Measurements from ENCODE around the gene FBXO7.
A peak's percentile ranks its signal among the peaks of the same experiment; 100 is the strongest.

FBXO7 gene

GRCh38 chr22:32531931-32532819 is 57.6 kb downstream of the FBXO7 start:
- H3K36me3 Mint-ChIP-seq (ENCODE audit: low read depth) = no peaks in the 10 kb centered on the region
- no peaks in the 10 kb centered on the region for H3K4me1 Mint-ChIP-seq
- ATAC-seq = no peak
- DNase-seq = no peak
- no peak overlapping the region for H3K27ac Mint-ChIP-seq
- no peak overlapping the region for H3K4me3 Mint-ChIP-seq
- H3K27me3 Mint-ChIP-seq = peaks cover 5% of the 10 kb centered on the region
- no peaks in the 10 kb centered on the region for H3K9me3 Mint-ChIP-seq

GRCh38 chr22:32532820-32533128 is 58.2 kb downstream of the FBXO7 start:
- H3K4me1 Mint-ChIP-seq = no peaks in the 10 kb centered on the region
- no peak overlapping the region for H3K27ac Mint-ChIP-seq
- no peaks in the 10 kb centered on the region for H3K9me3 Mint-ChIP-seq
- ATAC-seq (no peak), DNase-seq (no peak)
- H3K36me3 Mint-ChIP-seq (ENCODE audit: low read depth) = no peaks in the 10 kb centered on the region
- peaks cover 5% of the 10 kb centered on the region for H3K27me3 Mint-ChIP-seq
- no peak overlapping the region for H3K4me3 Mint-ChIP-seq

GRCh38 chr22:32533265-32534111 is 58.9 kb downstream of the FBXO7 start:
- Mint-ChIP-seq H3K4me3 (no peak overlapping the region), H3K36me3 (ENCODE audit: low read depth) (no peaks in the 10 kb centered on the region), H3K4me1 (no peaks in the 10 kb centered on the region), H3K9me3 (no peaks in the 10 kb centered on the region), H3K27ac (no peak overlapping the region), H3K27me3 (peaks cover 5% of the 10 kb centered on the region)
- no peak for DNase-seq
- no peak for ATAC-seq

DNA sequence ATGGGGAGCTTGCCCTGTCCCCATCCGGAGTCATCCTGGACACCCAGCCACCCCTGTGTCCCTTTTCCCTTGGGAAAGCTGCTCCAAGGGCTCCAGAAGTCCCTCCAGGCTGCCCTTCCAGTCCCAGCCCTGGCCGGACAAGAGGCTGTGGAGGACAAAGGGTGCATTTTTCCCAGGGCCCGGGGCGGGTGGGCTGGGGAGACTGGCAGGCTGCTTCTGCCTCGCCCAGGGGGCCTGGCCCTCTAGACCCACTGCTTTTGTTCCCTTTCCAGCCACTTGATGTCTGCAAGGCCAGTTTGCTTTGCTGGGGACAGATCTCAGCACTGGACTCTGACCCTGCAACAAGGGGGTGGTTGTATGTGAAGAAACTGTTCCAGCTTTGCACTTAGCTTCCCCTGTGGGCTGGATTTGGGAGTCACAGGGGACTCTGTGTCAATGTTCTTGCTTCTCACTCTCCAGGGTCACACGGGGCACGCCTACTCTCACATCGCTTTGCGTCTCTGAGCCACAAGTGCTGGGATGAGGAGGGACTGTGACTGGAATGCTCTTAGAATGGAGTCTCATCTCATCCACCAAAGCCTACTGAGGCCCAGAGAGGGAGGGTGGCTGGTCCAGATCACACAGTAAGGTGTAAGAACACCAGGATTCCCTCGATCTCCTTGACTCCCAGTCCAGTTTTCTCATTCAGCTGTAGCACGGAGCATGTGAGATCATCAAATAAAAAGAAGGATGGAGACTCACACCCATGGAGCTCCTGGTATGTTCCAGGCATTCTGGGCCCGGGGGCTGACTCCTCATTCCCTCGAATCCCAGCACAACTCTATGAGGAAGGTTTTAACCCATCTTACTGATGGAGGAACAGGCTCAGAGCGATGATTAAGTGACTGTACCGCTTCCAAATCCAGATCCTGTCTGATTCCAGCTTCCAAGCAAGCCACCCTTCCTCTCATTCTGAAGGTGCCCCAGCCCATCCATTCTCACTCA is 59.9 kb downstream of the FBXO7 start:
- no peak overlapping the region for H3K27ac Mint-ChIP-seq
- no peaks in the 10 kb centered on the region for H3K9me3 Mint-ChIP-seq
- DNase-seq = no peak
- no peaks in the 10 kb centered on the region for H3K36me3 Mint-ChIP-seq (ENCODE audit: low read depth)
- peaks cover 5% of the 10 kb centered on the region for H3K27me3 Mint-ChIP-seq
- ATAC-seq = no peak
- H3K4me1 Mint-ChIP-seq = no peaks in the 10 kb centered on the region
- H3K4me3 Mint-ChIP-seq = no peak overlapping the region

DNA sequence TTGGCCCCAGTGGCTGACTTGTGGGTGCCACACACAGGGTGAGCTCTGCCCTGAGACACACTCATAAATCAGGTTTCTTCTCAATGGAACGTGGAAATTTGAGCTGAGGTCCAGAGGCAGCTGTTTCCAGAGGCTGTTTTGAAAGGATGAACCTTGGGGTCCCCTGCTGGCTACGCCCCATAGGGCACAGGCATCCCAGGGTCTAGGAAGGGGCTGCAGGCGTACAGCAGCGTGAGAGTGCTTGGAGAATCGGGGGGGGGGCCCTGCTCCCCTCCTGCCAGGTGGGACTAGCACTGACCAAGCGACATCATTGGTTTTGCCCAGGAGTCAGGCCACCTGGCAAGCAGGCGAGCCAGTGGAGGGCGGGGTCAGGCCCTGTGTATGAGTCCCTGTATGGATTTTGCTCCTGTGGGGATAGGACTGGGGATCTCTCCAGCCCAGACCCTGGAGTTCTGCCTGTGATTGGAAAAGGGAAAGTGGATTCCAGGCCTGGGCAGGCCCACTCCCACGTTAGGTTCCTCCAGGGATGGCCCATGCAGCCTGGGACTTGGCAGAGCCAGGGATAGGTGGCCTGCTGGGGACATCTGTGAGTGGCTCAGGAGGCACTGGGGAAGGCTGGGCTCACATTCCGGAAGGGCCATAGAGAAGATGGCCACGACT is 61.0 kb downstream of the FBXO7 start:
- Mint-ChIP-seq H3K27ac (no peak overlapping the region), H3K4me1 (no peaks in the 10 kb centered on the region)

GRCh38 chr22:32536352-32536751 is 61.7 kb downstream of the FBXO7 start:
- H3K27ac Mint-ChIP-seq = no peak overlapping the region
- no peaks in the 10 kb centered on the region for H3K9me3 Mint-ChIP-seq
- DNase-seq = no peak
- ATAC-seq = no peak
- H3K27me3 Mint-ChIP-seq = peaks cover 1% of the 10 kb centered on the region
- H3K4me3 Mint-ChIP-seq = no peak overlapping the region
- no peaks in the 10 kb centered on the region for H3K36me3 Mint-ChIP-seq (ENCODE audit: low read depth)
- H3K4me1 Mint-ChIP-seq = no peaks in the 10 kb centered on the region

More for the DNA sequence above, 61.0 kb downstream of the FBXO7 start:
- Mint-ChIP-seq H3K4me3 (no peak overlapping the region), H3K36me3 (ENCODE audit: low read depth) (no peaks in the 10 kb centered on the region), H3K27me3 (peaks cover 1% of the 10 kb centered on the region), H3K9me3 (no peaks in the 10 kb centered on the region)
- DNase-seq = no peak
- ATAC-seq = no peak

DNA sequence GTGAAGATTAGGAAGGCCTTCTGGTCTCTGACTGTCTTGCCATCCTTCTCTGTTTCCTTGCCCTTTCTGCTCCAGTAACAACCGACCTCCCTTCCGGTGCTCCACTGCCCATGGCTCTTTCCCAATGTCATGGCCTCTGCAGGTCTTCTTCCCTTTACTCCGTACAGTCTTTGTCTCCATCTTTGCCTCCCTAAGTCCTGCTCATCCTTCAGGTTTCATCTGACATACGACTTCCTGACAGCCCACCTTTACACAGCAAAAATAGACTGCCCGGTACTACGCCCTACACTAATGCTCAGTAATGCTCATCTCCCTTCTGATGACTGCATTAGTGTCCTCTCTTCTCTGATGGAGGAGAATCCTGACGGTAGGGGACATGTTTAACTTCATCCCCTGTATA is 63.9 kb downstream of the FBXO7 start:
- peaks cover 5% of the 10 kb centered on the region for H3K27me3 Mint-ChIP-seq
- H3K27ac Mint-ChIP-seq = no peak overlapping the region
- H3K4me1 Mint-ChIP-seq = no peaks in the 10 kb centered on the region
- no peak for ATAC-seq
- no peak for DNase-seq
- H3K36me3 Mint-ChIP-seq (ENCODE audit: low read depth) = no peaks in the 10 kb centered on the region
- H3K4me3 Mint-ChIP-seq = no peak overlapping the region
- no peaks in the 10 kb centered on the region for H3K9me3 Mint-ChIP-seq

- peaks cover 5% of the 10 kb centered on the region for H3K27me3 Mint-ChIP-seq
- H3K27ac Mint-ChIP-seq = no peak overlapping the region
- H3K4me1 Mint-ChIP-seq = no peaks in the 10 kb centered on the region
- H3K36me3 Mint-ChIP-seq (ENCODE audit: low read depth) = no peaks in the 10 kb centered on the region
- ATAC-seq (peak; percentile 13), DNase-seq (no peak)
- no peak overlapping the region for H3K4me3 Mint-ChIP-seq
- no peaks in the 10 kb centered on the region for H3K9me3 Mint-ChIP-seq
Observed at GRCh38 chr22:32539631-32540421, 65.2 kb downstream of the FBXO7 start.

DNA sequence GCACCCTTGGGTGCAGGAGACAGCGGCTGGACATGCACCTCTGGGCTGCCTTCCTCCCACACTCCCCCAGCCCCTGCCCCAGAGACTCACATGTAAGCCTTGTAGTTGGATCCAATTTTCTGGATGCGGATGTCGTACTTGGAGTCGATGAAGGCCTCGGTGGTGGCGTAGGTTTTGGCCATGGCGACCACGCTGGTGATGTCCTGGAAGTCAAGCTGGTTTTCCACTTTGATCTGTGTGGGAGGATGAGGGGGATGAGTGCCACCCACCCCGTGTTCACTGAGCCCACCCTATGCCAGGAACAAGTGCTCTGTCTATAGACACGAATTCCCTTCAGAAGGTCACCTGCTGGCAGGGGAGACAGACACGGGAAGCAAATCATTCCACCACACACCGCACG is 66.9 kb downstream of the FBXO7 start:
- no peak overlapping the region for H3K4me3 Mint-ChIP-seq
- no peaks in the 10 kb centered on the region for H3K36me3 Mint-ChIP-seq (ENCODE audit: low read depth)
- no peaks in the 10 kb centered on the region for H3K9me3 Mint-ChIP-seq
- H3K27ac Mint-ChIP-seq = no peak overlapping the region
- ATAC-seq (no peak), DNase-seq (no peak)
- H3K27me3 Mint-ChIP-seq = peaks cover 5% of the 10 kb centered on the region
- no peaks in the 10 kb centered on the region for H3K4me1 Mint-ChIP-seq

- H3K9me3 Mint-ChIP-seq = no peaks in the 10 kb centered on the region
- H3K27me3 Mint-ChIP-seq = peaks cover 9% of the 10 kb centered on the region
- DNase-seq = no peak
- no peak for ATAC-seq
- no peaks in the 10 kb centered on the region for H3K36me3 Mint-ChIP-seq (ENCODE audit: low read depth)
- H3K4me1 Mint-ChIP-seq = no peaks in the 10 kb centered on the region
- H3K27ac Mint-ChIP-seq = no peak overlapping the region
- H3K4me3 Mint-ChIP-seq = no peak overlapping the region
Observed at GRCh38 chr22:32542066-32542676, 67.6 kb downstream of the FBXO7 start.

- no peaks in the 10 kb centered on the region for H3K9me3 Mint-ChIP-seq
- no peak for DNase-seq
- no peaks in the 10 kb centered on the region for H3K36me3 Mint-ChIP-seq (ENCODE audit: low read depth)
- H3K27ac Mint-ChIP-seq = no peak overlapping the region
- no peak overlapping the region for H3K4me3 Mint-ChIP-seq
- no peak for ATAC-seq
- no peaks in the 10 kb centered on the region for H3K4me1 Mint-ChIP-seq
- peaks cover 12% of the 10 kb centered on the region for H3K27me3 Mint-ChIP-seq
Observed at GRCh38 chr22:32542677-32543357, 68.2 kb downstream of the FBXO7 start.

DNA sequence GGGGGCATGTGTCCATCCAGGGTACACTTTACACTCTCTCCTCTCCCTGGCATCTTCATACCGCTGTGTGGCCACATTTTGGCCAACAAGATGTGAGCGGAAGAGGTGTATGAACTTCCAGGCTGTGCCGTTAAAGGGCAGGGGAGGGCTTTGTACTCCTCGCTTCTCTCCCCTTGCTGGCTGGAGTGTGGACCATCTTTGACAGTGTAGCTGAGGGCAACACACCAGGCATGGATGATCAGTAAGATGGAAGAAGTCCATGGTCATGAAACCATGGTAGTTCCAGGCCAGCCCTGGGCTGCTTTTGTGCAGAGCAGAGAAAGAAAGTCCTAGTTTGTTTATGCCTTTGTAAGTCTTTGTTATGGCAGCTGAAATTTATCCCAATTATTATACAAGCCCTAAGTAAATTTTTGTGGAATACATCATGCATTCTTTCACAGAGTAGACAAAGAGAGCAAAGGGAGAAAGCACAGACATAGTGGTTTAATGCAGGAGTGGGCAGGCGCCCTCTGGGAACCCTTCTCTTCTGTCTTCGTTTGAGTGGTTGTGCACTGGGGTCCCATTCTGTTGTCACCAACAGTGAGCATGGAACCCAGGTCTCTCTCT is 70.4 kb downstream of the FBXO7 start:
- Mint-ChIP-seq H3K27ac (no peak overlapping the region), H3K4me1 (no peaks in the 10 kb centered on the region), H3K36me3 (ENCODE audit: low read depth) (no peaks in the 10 kb centered on the region), H3K9me3 (no peaks in the 10 kb centered on the region), H3K27me3 (peaks cover 10% of the 10 kb centered on the region), H3K4me3 (no peak overlapping the region)
- DNase-seq = no peak
- ATAC-seq = no peak
